ENCODE data around the gene TPD52L2. TPM values are rescaled to one million over a fixed set of nuclear protein-coding genes. Genes with fewer than 3 reads are reported as not detected.
"Not testable (repeated sequence)": the region's sequence is repeated elsewhere in the genome, so short reads cannot be mapped to it uniquely, and the experiment has no call there.

The TPD52L2 gene
- polyA plus RNA-seq, 3 donors = 80.6 to 82.1 (median 81.3) TPM

- peak; percentile 70 to 85 (median 74) for DNase-seq (ENCODE audit: low read depth in 3 of 3, low spot score in 2 of 3)
These were observed 29.5 kb downstream of the TPD52L2 start, which contains the start of gene DNAJC5 for GRCh38 chr20:63894358-63895201. Gene DNAJC5 (plus strand): TSS chr20:63895126. CDS start chr20:63928346, 33,220 bp downstream.

GRCh38 chr20:63895202-63895951 lies 30.3 kb downstream of the TPD52L2 start:
- DNase-seq (ENCODE audit: low read depth in 3 of 3, low spot score in 2 of 3) = peak in 1 of 3 donors; percentile 23

- DNase-seq (ENCODE audit: low read depth in 3 of 3, low spot score in 2 of 3) = no peak
These were observed 30.8 kb downstream of the TPD52L2 start for GRCh38 chr20:63895952-63896263.

- no peak for DNase-seq (ENCODE audit: low read depth in 3 of 3, low spot score in 2 of 3)
These were observed 31.4 kb downstream of the TPD52L2 start for GRCh38 chr20:63896264-63897105.

- DNase-seq (ENCODE audit: low read depth in 3 of 3, low spot score in 2 of 3) = no peak
These were observed 33.0 kb downstream of the TPD52L2 start for GRCh38 chr20:63897978-63898561.

- no peak for DNase-seq (ENCODE audit: low read depth in 3 of 3, low spot score in 2 of 3)
These were observed 34.0 kb downstream of the TPD52L2 start for GRCh38 chr20:63898882-63899558.

GRCh38 chr20:63900413-63900812 lies 35.3 kb downstream of the TPD52L2 start:
- DNase-seq (ENCODE audit: low read depth in 3 of 3, low spot score in 2 of 3) = no peak

GRCh38 chr20:63903796-63904561 lies 38.9 kb downstream of the TPD52L2 start:
- DNase-seq (ENCODE audit: low read depth in 3 of 3, low spot score in 2 of 3) = no peak

GRCh38 chr20:63908008-63908682 lies 43.1 kb downstream of the TPD52L2 start:
- no peak for DNase-seq (ENCODE audit: low read depth in 3 of 3, low spot score in 2 of 3)

GRCh38 chr20:63911176-63911575 lies 46.1 kb downstream of the TPD52L2 start:
- DNase-seq (ENCODE audit: low read depth in 3 of 3, low spot score in 2 of 3) = no peak

GRCh38 chr20:63913768-63914167 lies 48.7 kb downstream of the TPD52L2 start:
- DNase-seq (ENCODE audit: low read depth in 3 of 3, low spot score in 2 of 3) = no peak

GRCh38 chr20:63915471-63915870 lies 50.4 kb downstream of the TPD52L2 start:
- no peak for DNase-seq (ENCODE audit: low read depth in 3 of 3, low spot score in 2 of 3)

- DNase-seq (ENCODE audit: low read depth in 3 of 3, low spot score in 2 of 3) = not testable (repeated sequence)
These were observed 51.4 kb downstream of the TPD52L2 start for GRCh38 chr20:63916371-63916939.

GRCh38 chr20:63917811-63918210 lies 52.7 kb downstream of the TPD52L2 start:
- no peak for DNase-seq (ENCODE audit: low read depth in 3 of 3, low spot score in 2 of 3)

GRCh38 chr20:63919130-63919529 lies 54.1 kb downstream of the TPD52L2 start:
- no peak for DNase-seq (ENCODE audit: low read depth in 3 of 3, low spot score in 2 of 3)

- DNase-seq (ENCODE audit: low read depth in 3 of 3, low spot score in 2 of 3) = no peak
These were observed 55.2 kb downstream of the TPD52L2 start for GRCh38 chr20:63920226-63920625.

- no peak for DNase-seq (ENCODE audit: low read depth in 3 of 3, low spot score in 2 of 3)
These were observed 58.6 kb downstream of the TPD52L2 start for GRCh38 chr20:63923651-63924050.

- DNase-seq (ENCODE audit: low read depth in 3 of 3, low spot score in 2 of 3) = no peak
These were observed 59.2 kb downstream of the TPD52L2 start for GRCh38 chr20:63924241-63924640.

Measured in right renal cortex interstitium (tissue), 3 donors.